T-helper 2 cell (primary cell): ENCODE data around the gene APBA1.

ENCODE experiments used
- DNase-seq, 5 experiments: peaks; one replicate each; pipeline versions ENCODE4 v3.0.0 to v3.0.0-alpha.2; 2012 to 2022

APBA1 gene

DNA sequence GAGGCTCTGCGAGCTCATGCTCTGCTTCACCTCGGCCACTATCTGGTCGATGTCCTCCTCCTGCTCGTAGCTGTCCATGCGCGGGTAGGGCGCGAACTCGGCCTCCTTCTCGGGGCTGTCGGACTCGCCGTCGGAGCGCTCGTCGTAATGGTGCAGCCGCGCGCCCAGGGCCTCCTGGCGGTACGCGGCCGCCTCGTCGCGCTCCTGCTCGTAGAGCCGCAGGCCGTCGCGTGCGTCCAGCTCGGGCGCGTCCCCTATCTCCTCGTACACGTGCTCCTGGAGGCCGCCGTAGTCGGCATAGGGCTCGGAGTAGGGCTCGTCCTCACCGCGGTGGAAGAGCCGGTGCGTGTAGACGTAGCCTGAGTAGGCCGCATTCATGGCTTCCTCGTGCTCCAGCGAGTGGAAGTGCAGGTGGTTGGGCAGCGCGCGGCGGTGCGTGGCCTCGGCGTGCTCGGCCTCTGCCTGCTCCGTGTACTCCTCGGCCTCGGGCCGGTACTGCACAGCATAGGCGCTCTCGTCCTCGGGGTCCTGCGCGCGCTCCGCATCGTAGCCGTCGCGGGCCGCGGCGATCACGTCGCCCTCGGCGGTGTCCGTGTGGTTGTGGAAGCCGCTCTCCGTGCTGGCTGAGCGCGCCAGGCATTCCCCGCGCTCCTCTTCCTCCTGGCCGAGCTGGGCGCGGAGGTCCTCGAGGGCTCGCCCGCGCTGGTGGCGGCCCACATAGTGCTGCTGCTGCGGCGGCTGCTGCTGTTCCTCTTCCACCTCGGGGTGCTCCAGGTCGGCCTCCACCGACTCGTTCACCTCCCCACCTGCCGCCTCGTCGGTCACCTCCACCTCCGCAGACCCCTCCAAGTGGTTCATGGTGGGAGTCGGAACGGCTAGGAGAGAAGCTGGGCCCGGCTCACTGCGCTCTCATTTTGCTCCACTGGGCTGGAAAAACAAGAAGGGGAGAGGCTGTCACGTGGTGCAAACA is 155.5 kb downstream of the APBA1 start:
- no peak for DNase-seq

DNA sequence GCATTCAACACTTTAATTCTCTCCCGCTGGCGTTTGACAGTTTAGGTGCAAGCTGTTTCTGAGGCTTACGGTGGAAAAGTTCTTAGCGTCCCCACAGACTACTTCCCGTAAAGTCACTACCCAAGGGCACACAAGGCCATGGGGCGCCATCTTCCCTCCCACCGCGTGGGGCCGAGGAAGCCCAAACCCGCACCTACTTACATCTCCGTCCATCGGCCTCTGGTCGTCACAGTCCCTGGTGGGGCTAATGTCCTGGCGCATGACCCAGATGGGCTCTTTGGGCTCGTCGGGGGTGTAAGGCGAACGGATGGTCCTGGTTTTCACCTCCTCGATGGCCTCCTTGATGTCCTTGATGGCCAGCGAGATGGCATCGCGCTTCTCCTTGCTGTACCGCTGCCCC is 156.4 kb downstream of the APBA1 start:
- DNase-seq = no peak

DNA sequence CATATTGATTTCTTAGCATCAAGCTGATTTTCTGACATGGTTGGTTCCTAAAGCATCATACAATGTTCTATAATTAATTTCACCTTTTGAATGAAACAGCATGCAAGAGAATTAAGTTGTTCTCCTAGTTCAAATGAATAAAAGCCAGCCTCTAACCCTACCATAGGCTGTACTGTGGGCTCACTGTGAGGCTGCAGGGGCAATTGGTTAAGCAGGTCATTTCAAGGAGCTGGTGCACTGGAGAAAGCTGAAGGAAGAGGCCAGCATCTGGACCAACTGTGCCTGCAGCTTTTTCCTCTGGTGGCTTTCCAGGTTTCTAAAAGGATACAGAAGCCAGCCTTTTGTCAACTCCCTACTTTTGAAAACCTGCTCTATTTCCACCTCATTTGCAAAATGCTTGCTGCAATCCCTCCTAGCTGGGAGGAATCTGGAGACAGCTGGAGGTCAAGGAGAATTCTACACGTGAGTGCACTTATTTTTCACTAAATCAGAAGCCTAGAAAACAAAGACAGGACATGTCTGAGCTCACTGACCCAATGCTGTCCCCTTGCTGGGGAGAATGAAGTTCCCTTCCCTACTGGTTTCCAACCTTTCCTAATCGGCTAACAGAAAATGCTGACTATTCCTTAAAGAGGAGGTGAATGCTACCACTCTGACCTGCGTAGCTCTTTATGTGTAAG is 158.9 kb downstream of the APBA1 start:
- DNase-seq = no peak

DNA sequence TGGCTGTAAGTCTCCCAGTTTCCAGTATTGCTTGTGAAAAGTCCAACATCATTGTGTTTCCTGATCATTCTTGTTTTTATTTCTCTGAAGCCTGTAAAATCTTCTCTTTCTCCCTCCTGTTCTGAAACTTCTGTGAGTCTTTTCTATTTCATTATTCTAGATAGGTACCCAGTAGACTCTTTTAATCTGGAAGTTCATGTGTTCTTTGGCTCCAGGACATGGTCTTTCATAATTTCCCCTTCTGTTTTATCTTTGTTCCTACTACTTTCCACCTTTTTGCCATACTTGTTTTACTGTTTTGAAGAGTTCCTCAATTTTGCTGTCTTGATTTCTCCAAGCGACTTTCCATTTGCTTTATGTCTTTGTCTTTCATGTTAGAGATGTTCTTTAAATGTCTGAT is 168.1 kb downstream of the APBA1 start:
- DNase-seq = no peak

DNA sequence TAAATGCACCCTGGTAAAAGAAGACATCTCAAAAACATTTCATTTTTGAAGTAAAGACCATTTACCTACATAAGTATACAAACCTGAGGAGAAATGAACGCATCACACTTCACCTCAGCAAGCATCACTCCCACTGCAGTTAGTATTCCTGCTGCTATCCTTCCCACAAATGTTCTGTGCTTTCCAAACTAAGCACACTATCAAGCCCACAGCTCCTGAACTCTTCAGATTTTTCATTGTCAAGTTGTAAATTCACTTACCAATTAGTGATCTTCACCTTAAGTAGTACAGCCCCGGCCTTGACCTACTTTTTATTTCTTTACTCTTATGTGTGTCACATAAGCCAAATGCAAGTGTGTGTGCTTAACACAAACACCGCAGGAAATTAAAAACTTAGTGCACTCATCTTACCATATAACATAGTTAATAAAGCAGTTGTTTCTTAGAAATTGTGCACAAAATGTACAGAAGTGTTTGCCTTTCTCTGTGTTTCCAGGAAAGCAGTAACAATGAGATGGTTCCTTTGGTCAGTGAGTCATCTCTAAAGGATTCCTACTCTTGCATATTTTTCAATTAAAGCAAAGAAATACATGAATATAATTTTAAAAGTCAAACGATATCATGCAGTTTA is 169.4 kb downstream of the APBA1 start:
- peak in 1 of 5 experiments; percentile 19 for DNase-seq

DNA sequence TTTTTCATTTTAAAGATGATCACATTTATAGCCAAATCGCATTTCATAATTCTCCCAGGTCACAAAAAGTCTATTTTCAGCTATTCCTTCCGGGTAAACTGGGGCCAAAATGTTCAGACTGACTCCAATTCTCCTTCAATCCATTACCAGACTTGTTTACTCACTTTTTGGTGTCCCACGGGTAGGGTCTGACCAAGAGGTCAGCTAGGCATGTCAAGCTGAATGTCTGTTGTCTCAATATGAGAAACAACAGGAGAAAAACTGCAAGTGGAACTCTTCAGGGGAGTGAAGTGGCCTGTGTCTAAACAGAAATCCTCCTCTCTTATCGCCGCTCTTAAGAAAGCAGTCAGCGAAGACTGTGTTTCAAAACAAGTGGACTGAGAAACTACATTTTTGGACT is 171.3 kb downstream of the APBA1 start:
- DNase-seq = no peak

DNA sequence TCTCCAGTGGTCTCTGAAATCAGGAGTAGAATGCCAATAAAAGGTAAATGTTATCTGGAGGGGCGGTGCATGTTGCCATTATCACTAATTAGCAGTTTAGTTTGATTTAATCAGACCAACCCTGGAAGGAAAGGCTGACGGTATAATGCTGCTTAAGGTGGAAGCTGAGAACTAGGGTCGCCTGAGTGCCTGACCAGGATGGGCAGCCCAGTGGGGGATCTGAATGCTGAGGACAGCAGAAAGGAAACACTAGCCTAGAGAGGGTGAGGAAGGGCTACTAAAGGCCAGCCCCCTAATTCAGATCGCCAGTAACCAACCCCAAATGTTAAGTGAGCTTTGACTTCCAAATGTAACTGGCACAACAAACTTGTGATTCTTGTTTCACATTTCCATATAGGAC is 172.2 kb downstream of the APBA1 start:
- DNase-seq = no peak

DNA sequence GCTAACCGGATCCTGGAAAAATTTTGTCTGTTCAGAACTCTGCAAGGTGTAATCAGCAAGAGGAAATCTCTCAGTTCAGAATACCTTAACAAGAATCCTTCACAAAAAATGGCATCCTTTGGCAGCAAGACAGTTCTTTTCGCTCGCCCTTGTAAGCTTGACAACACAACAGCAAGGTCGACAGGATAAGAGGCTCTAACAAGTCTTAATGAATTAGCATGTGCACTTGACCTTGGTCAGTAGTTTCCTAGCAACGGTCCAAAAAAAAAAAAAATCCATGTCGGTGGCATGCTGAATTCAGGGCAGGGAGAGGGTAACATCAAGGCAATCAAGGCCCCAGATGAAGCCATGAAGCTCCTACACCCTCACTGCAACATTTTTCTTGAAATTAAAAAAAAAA is 172.8 kb downstream of the APBA1 start:
- DNase-seq = no peak

DNA sequence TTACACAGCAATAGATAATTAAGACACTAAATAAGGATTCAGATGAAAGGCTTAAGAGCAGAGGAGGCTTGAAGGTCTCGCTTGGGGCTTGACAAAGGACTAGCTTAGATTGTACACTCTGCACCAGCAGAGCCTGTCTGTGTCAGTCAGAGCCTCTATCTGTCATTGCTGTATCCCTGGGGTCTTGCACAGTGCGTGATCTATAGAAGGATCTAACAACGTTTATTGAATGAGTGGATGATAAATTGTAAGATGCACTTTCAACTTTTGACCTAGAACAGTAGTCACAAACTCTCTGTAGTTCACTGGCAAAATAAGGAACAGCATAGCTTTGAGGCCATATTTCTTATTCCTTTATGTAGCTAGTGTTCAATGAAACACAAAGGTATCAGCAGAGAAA is 173.7 kb downstream of the APBA1 start:
- no peak for DNase-seq

DNA sequence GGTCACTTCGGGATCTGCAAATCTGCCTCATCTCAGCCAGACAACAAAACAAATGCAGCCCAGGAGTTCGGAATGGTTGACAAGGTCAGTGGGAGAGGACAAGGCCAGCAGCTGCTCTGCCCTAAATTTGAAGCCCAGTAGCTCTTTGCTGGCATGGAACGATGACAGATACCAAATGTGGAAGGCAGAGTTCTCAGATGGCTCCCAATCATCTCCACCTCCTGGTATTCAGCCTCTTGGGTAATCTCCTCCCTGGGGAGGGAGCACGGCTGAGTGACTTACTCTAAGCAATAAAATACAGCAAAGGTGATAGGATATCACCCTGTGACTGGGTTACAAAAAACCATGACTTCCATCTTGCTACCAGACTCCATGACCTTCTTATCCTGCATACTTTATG is 174.4 kb downstream of the APBA1 start:
- DNase-seq = no peak

DNA sequence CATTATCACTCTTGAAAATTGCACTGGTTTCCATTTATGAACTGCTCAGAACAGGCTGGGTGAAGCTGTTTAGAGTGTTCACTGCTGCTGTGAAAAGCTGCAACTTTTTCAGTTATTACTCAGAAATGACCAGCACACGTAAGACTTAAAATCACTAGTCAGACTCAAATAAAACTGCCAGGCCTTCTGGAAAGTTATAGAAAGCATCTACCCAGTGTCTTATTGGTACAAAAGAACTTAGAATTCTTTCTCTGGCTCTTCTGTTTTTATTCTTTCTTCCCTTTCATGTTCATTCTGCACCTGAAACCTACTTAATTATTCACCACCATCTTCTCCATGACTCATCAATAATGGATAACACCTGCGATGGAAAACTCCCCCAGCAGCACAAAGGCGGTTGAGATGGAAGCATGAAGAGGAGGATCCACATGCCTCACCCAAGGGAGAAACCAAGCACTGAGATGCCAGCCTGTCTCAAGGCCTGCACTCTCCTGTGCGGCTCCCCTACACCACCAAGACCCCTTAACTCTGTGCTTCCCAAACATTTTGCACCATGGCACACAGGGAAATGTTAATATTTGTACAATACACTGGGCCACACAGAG is 175.2 kb downstream of the APBA1 start:
- DNase-seq = peak in 1 of 5 experiments; percentile 38

DNA sequence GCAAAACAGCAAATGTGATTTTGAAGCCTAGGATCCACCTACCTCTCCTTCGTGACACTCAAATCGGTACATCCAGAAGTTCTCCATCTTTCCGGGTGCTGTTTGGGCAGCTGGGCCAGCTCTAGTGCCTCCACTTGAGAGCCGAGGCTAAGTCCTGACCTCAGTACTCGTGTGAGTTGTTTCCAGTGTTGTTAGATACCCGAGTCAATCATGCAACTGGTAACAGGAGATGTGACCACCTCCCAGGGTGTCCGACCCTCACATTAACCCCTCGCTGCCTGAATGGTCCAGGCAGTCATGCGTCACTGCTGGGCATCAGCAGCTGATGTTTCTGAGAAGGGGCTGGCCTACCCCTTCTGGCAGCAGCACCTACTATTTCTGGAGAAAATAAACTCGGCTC is 176.9 kb downstream of the APBA1 start:
- DNase-seq = no peak

DNA sequence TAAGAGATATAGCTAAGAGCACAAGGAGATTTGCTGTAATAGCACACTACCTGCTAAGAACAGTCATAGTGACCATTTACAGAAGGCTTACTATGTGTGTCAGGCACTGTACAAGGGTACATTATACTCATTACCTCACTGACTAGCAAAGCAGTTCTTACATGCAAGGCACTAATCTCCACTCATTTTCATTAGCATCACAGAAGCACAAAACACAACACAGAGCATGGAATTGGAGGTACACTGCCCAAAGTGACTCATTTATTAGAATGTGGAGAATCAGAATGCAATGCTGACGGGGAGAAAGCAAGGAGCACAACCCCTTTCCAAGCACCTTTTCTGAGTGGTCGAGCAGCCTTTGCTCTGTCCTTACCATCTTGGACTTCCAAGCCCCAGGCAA is 177.4 kb downstream of the APBA1 start:
- peak in 1 of 5 experiments; percentile 31 for DNase-seq

DNA sequence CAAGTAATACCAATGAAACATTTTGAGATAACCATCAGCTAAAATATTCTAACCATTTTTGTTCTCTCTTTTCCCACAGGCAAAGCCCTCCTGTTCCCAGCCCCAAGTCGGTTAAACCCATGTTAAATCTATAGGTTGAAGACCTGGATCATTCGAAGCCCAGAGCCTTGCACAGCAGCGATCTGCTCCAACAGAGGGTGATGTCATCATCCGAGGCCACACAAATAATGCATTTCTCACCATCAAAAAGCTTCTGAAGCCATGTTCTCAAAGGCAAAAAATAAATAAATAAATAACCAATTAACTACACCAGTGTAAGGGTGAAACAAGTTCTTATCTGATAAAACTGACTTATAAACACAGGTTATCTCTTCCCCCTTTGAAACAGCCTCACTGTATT is 178.0 kb downstream of the APBA1 start:
- no peak for DNase-seq

DNA sequence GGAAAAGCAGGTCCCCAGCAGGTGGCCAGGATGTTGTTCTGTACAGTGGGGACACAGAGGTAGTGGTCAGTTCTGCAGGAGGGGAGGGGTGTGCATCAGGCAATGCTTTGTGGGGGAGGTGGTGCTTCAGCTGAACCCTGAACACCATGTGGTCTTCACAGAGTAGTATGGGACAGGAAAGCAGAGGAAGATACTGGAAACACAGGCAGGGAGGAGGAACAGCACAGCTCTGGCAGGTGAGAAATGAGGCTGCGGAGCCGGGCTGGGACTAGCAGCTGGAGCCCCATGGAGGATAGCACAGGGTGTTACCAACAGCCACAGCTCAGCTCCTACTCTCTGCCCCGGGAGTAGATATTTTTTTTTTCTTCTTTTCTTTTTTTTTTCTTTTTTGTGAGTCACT is 185.7 kb downstream of the APBA1 start:
- no peak for DNase-seq

DNA sequence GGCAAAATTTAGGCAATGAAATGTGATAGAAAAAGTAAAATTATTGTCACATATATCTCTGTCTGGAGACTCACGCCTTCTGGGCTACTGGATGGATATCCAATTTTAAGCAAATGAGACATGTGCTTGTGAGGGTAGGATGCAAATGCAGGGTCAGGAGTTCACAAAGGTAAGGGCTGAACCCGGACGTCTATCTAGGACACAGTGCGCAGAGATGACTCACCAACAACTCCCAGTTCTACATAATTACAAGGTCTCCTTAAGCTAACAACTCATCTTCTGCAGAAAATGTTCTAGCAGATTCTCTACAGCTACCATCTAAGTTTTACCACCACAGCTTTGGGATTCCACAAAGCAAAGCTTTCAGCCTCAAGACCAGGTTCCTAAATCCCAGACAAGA is 186.7 kb downstream of the APBA1 start:
- peak in 1 of 5 experiments; percentile 22 for DNase-seq

DNA sequence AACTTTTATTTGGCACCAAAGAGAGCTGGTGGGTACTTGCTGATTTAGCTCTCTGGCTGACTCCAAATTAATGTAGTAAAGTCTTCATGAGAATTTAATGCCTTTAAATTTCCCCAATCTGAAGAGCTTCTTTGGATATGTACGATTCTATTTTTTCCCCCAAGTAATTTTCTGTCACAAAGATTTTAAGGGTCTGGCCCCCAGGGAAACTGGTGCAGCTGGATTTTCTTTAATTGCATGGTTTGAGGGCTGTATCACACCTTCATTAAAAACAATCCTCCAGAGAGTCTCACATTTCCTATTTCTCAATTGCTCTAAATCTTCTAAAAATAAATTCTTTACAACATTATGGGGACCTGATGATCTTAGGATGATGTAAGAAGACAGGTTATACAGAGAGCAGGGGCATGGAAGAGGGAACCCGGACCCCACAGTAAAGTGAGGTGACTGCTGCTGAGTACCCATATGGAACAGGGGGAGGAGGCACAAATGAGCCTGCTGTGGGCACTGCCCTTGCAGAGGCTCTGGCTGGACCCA is 188.2 kb downstream of the APBA1 start:
- no peak for DNase-seq

DNA sequence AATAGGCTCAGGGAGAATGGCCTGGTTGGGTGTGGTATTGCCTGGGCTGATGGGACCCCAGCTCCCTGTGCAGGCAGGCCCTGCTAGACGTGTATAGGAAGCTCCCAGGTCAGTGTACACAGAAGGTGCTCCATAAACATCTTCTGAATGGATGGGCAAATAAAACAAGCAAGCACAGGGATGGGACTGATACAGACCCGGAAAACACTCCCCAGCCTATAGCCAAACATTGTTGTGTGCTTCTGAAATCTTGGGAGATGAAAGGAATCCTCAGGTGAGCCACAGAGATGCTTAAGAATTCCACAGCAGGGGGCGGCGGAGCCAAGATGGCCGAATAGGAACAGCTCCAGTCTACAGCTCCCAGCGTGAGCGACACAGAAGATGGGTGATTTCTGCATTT is 195.4 kb downstream of the APBA1 start:
- no peak for DNase-seq

DNA sequence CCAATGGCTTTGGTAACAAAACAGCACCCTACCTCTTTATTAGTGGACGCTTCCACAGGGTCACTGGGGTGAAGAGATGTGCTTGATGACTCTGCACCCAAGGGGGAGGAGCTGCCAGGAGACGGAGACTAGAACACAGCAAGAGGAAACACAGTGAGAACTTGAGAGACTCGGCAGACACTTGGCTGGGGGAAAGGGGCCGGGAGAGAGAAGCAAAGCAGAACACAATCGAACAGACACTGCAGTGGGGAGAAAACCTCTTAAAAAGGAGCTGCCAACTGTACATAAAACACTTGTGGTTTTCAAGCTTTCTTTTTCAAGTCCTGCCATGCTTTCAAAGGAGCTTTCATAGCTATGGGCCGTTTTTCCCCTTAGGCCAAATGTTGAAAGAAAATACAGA is 196.2 kb downstream of the APBA1 start:
- DNase-seq = peak in 2 of 5 experiments; percentile 44 to 58

DNA sequence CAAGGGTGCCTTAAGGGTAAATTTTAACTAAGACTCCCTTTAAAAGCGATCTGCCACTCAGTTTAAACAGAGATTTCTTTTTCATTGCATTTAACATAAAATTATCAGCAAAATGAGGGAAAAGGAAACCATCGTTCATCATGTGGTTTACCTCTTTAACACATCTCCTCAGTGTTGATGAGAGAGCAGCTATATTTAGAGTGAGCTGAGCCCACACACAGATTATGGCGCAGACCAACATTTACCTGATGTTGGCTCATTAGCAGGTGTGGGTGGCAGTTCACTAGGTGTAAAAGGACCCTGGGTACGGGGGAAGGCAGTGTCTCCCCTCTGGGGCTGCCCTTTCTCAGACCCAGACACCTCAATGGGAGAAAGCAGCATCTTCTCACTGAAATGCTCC is 197.3 kb downstream of the APBA1 start:
- peak in 2 of 5 experiments; percentile 33 to 75 for DNase-seq

DNA sequence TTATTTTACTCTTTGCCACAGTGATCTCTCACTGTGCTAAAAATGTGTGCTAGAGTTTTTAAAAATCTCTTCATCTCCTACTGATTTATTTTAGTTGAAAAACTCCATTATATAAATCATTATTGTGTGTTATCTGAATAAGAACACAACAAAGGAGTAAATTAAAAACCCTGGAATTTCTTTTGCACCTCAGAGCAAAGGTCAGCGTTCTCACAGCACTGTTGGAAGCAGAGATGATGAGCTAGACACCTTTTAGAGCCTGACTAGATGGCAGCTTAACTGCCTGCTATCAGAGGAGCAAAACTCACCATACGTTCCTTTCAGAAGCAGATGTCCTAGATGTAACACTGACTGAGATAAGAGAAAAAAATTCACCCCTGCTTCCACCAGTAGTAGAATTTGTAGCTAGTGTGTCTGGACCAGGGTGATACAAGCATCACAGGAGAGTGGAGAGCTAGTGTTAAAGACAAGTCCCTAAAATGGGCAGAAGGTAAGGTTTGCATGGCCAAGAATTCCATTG is 200.0 kb downstream of the APBA1 start:
- no peak for DNase-seq

DNA sequence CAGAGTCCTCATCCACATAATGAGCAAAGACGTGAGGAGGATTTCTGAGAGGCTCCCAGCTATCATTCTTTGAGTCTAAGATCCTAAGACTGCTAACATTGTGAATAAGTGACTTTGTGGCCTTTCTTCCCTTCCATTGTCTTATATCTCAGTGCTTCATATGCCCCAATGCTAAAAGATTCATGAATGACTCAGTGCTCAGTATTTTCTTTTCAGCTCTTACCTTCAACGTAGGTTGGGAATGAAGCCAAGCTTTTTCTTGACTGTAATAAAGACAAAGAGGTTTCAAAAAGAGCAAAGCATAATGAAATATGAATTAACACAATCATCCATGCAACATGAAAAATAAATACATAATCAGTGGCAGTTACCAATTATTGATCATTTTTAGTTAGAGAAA is 200.7 kb downstream of the APBA1 start:
- no peak for DNase-seq
